Measurements from ENCODE around the gene SERPIND1.

Gene SERPIND1

DNA sequence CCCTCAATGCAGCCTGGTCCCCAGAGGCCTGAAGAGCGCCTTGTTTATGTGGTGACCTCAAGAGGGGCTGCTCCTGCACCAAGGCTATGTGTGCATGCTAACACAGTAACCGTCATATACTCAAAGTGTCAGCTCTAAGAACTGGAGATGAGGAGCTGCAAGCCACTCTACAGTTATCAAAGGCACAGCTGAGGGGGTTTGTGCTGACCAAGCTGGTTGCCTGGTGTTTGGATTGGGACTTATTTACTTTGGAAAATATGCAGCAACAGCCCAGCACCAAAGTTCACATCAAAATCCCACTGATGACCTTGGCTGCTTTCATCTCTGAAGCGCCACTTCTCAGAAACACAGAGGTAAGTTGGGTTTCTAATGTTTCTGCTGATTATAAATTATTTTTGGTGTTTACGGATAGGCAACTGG lies at the start of gene SERPIND1:
TSS of gene SERPIND1 (plus strand) at position 321 of the 420 bp plus-strand sequence. CDS start 5,200 bp downstream, outside the sequence.
- Histone ChIP-seq H3K27me3 (ENCODE audit: insufficient read depth, low read length, poor library complexity, severe bottlenecking) (no peaks in the 10 kb centered on the region), H3K9ac (ENCODE audit: low read depth, low read length, poor library complexity, severe bottlenecking) (no peak within 1 kb of the TSS), H3K9me2 (replicated peaks; ENCODE audit: low read depth, low read length) (no peaks in the 10 kb centered on the region), H3K4me3 (ENCODE audit: low read length, poor library complexity, severe bottlenecking) (no peak within 1 kb of the TSS), H3K9me3 (ENCODE audit: insufficient read depth, low read depth, low read length) (no peaks in the 10 kb centered on the region), H3K36me3 (ENCODE audit: insufficient read depth, low read length) (peaks cover 9% of the 10 kb centered on the region; the same call in 1 of the 2 replicates), H3F3A (ENCODE audit: low read depth) (no peaks in the 10 kb centered on the region), H2AFZ (ENCODE audit: low read length) (no peak within 1 kb of the TSS), H3K4me1 (ENCODE audit: insufficient read depth, low read length, poor library complexity, severe bottlenecking) (peaks cover 14% of the 10 kb centered on the region), H3K79me2 (ENCODE audit: insufficient read depth, low read length) (no peaks in the 10 kb centered on the region; the same call in 1 of the 2 replicates), H4K20me1 (ENCODE audit: insufficient read depth, low read length, poor library complexity, severe bottlenecking) (no peaks in the 10 kb centered on the region), H3K4me2 (ENCODE audit: low read depth, low read length, poor library complexity, severe bottlenecking) (no peak within 1 kb of the TSS)
- no peak for TF ChIP-seq CTCF (conservative IDR thresholded peaks at IDR 0.05; ENCODE audit: low read length)
- TF ChIP-seq EZH2phosphoT487 (IDR thresholded peaks at IDR 0.05; ENCODE audit: borderline replicate concordance), result no peak

DNA sequence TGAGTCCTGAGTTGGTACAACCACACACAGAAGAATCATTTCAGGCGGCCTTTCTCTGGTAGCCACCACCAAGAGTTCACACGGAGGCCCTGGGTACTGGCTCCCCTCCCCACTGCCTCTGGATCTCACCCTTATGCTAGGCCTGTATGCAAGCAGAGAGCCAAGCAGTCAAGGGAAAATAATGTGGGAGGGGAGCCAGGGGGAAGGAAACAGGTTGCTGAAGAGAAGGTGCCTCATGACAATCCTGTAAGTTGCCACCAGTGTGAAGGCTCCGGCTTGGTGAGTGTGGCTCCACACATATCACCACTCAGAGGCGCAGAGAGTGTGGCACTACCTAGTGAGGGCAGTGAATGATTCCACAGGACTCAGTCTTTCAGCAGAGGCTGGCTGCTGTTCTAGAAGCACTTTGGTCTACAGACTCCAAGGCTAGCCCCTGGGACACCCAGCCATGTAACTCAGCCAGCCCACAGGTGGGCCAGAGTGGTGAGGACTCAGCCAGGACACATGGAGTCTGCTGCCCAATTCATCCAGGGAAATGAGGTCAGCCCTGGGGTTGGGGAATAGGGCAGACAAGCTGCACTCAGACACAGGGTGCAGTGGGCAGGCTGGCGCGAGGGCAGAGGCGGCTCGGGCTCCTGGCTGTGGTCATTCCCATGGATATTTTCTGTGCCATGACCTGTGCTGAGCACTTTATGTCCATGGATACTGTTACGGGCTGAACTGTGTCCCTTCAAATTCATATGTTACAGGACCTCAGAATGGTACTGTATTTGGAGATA lies 49.0 kb upstream of the SERPIND1 start:
- no peak overlapping the region for H2AFZ ChIP-seq (ENCODE audit: low read length)
- H4K20me1 ChIP-seq (ENCODE audit: insufficient read depth, low read length, poor library complexity, severe bottlenecking), result no peaks in the 10 kb centered on the region
- 0 out of 2 replicates have a peak, but pooled peaks cover 2% of the 10 kb centered on the region for H3F3A ChIP-seq (ENCODE audit: low read depth)
- H3K36me3 ChIP-seq (ENCODE audit: insufficient read depth, low read length), result peaks cover 42% of the 10 kb centered on the region; the same call in 1 of the 2 replicates
- no peaks in the 10 kb centered on the region for H3K79me2 ChIP-seq (ENCODE audit: insufficient read depth, low read length)
- TF ChIP-seq CTCF (conservative IDR thresholded peaks at IDR 0.05; ENCODE audit: low read length) (no peak), EZH2phosphoT487 (IDR thresholded peaks at IDR 0.05; ENCODE audit: borderline replicate concordance) (no peak)
- H3K4me2 ChIP-seq (ENCODE audit: low read depth, low read length, poor library complexity, severe bottlenecking), result no peak overlapping the region
- no peak overlapping the region for H3K9ac ChIP-seq (ENCODE audit: low read depth, low read length, poor library complexity, severe bottlenecking)
- H3K4me3 ChIP-seq (ENCODE audit: low read length, poor library complexity, severe bottlenecking), result no peak overlapping the region
- no peaks in the 10 kb centered on the region for H3K27me3 ChIP-seq (ENCODE audit: insufficient read depth, low read length, poor library complexity, severe bottlenecking)
- no peaks in the 10 kb centered on the region for H3K9me2 ChIP-seq (replicated peaks; ENCODE audit: low read depth, low read length)
- no peaks in the 10 kb centered on the region for H3K9me3 ChIP-seq (ENCODE audit: insufficient read depth, low read depth, low read length)
- H3K4me1 ChIP-seq (ENCODE audit: insufficient read depth, low read length, poor library complexity, severe bottlenecking), result no peaks in the 10 kb centered on the region

DNA sequence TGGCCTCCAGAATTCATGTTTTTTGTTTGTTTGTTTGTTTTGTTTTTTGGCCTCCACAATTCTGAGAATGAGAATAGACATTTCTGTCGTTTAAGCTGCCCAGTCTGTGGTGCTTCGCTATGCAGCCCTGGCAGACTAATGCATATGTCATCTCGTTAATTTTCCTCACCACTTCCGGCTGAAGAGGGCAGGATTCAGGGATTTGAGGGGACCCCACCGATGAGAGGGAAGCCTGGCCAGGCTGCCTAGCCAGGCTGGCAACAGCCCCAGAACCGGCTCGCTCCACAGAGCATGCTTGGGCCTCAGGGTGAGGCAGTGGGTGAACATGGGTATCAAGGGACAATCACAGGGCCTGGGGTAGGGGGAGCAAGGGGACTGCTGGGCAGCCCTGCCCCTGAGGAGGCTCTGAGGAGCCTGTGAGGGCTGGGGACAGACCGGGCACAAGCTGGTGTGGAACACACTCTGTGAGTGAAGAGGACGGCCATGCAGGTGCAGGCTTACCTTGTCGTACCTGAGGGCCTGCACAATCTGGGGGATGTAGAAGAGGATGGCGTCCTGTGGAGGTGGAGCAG lies 47.8 kb upstream of the SERPIND1 start:
- H3K9ac ChIP-seq (ENCODE audit: low read depth, low read length, poor library complexity, severe bottlenecking), result no peak overlapping the region
- no peaks in the 10 kb centered on the region for H3K9me2 ChIP-seq (replicated peaks; ENCODE audit: low read depth, low read length)
- H3K79me2 ChIP-seq (ENCODE audit: insufficient read depth, low read length), result no peaks in the 10 kb centered on the region
- H3K27me3 ChIP-seq (ENCODE audit: insufficient read depth, low read length, poor library complexity, severe bottlenecking), result no peaks in the 10 kb centered on the region
- no peaks in the 10 kb centered on the region for H3K9me3 ChIP-seq (ENCODE audit: insufficient read depth, low read depth, low read length)
- peaks cover 39% of the 10 kb centered on the region; the same call in 1 of the 2 replicates for H3K36me3 ChIP-seq (ENCODE audit: insufficient read depth, low read length)
- H3K4me1 ChIP-seq (ENCODE audit: insufficient read depth, low read length, poor library complexity, severe bottlenecking), result no peaks in the 10 kb centered on the region
- no peak for TF ChIP-seq EZH2phosphoT487 (IDR thresholded peaks at IDR 0.05; ENCODE audit: borderline replicate concordance)
- no peak overlapping the region for H2AFZ ChIP-seq (ENCODE audit: low read length)
- H3K4me3 ChIP-seq (ENCODE audit: low read length, poor library complexity, severe bottlenecking), result no peak overlapping the region
- H3K4me2 ChIP-seq (ENCODE audit: low read depth, low read length, poor library complexity, severe bottlenecking), result no peak overlapping the region
- no peaks in the 10 kb centered on the region for H3F3A ChIP-seq (ENCODE audit: low read depth)
- no peaks in the 10 kb centered on the region for H4K20me1 ChIP-seq (ENCODE audit: insufficient read depth, low read length, poor library complexity, severe bottlenecking)
